ENCODE measurements around the gene NRK.

DNA sequence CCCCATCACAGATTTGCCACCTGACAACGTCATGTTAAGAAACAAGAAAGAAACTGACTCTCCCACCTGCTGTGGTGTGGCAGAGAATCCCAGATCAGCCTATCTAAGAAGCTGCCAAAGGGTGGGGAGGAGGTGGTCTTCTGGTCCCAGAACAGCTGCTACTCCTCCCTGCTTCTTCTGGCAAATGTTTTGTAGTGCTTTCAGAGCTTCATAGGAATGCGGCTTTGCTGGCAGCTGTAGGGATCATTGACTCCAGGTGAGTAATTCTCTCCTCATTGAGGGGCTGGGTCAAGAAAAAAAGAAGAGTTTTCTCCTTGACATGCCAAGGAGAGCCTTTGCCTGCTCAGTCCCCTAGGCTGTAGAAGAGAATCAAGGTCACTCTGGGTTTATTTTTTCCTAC, 23.3 kb downstream of the NRK start:
- TF ChIP-seq TAF1 (IDR thresholded peaks at IDR 0.05; ENCODE audit: borderline replicate concordance, low read depth, low read length) (no peak), POLR2AphosphoS5 (IDR thresholded peaks at IDR 0.05; ENCODE audit: low read depth, low read length) (no peak), POLR2A (IDR thresholded peaks at IDR 0.05; ENCODE audit: low read depth, low read length) (no peak)

All from GM12892 (cell line).